KMS-11 (cell line): ENCODE measurements around the gene MAP2K1.

ENCODE experiments used
- H2AFZ ChIP-seq: fragments of 200-600 bp; sonication (generic); 2 replicates; pipeline ENCODE4 v1.6.1; 2016; ENCODE audit warnings: antibody characterized with exemption, mixed run types, low read depth
- H3K27ac ChIP-seq: fragments of 200-600 bp; sonication (generic); 2 replicates; pipeline ENCODE4 v1.6.1; 2016; ENCODE audit warnings: mild to moderate bottlenecking, mixed run types
- H3K27me3 ChIP-seq: fragments of 200-600 bp; sonication (generic); 2 replicates; pipeline ENCODE4 v1.6.1; 2017; ENCODE audit warnings: mild to moderate bottlenecking, low read depth, mixed run types, moderate library complexity; ENCODE audit not compliant: insufficient read depth
- H3K36me3 ChIP-seq: fragments of 200-600 bp; sonication (generic); 2 replicates; pipeline ENCODE4 v1.6.1; 2017; ENCODE audit warnings: mild to moderate bottlenecking, mixed run types; ENCODE audit not compliant: insufficient read depth
- H3K4me1 ChIP-seq: fragments of 200-600 bp; sonication (generic); 2 replicates; pipeline ENCODE4 v1.6.1; 2016; ENCODE audit warnings: mild to moderate bottlenecking, low read depth, mixed run types; ENCODE audit not compliant: poor library complexity, severe bottlenecking
- H3K4me2 ChIP-seq: fragments of 200-600 bp; sonication (generic); 2 replicates; pipeline ENCODE4 v1.7.0; 2016; ENCODE audit warnings: mild to moderate bottlenecking, mixed run types
- H3K4me3 ChIP-seq: fragments of 200-600 bp; sonication (generic); IDR thresholded peaks from 2 replicates; pipeline ENCODE4 v1.6.1; 2017; ENCODE audit warnings: low read depth, low read length, mixed read lengths; ENCODE audit not compliant: insufficient read depth
- H3K79me2 ChIP-seq: fragments of 200-600 bp; sonication (generic); 2 replicates; pipeline ENCODE4 v1.6.1; 2016; ENCODE audit warnings: low read depth, mixed run types; ENCODE audit not compliant: insufficient read depth
- H3K9ac ChIP-seq: fragments of 200-600 bp; sonication (generic); 2 replicates; pipeline ENCODE4 v1.6.1; 2016; ENCODE audit warnings: mild to moderate bottlenecking, mixed run types
- H4K20me1 ChIP-seq: fragments of 200-600 bp; sonication (generic); 2 replicates; pipeline ENCODE4 v1.6.1; 2016; ENCODE audit warnings: mild to moderate bottlenecking, mixed run types; ENCODE audit not compliant: insufficient read depth
- TF ChIP-seq, protein P1 (sequence below): fragments of 200-600 bp; sonication (generic); conservative IDR thresholded peaks from 2 replicates; pipeline ENCODE4 v1.6.1; 2017; ENCODE audit warnings: low read depth, mild to moderate bottlenecking, antibody characterized with exemption, low read length, moderate library complexity, mixed read lengths

Gene MAP2K1

DNA sequence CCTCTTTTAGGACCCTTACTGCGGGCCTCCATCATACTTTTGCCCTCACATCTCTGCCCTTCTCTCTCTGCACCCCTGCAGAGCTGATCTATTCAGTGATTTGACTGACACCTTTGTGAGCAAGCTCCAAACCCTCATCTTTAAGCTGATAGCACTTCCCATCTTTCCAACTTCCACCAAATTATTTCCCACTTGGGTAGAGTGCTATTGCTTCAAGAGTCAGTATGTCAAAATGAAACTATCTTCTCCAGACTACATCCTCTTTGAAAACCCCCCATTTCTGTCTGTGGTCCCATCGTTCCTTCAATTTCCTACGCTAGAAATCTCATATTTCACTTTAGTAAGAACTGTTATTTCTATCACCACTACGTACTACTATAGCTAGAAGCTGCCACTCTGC is 138.1 kb downstream of the MAP2K1 start:
- H3K4me1 ChIP-seq: no peaks in the 10 kb centered on the region
- TF ChIP-seq, protein P1, sequence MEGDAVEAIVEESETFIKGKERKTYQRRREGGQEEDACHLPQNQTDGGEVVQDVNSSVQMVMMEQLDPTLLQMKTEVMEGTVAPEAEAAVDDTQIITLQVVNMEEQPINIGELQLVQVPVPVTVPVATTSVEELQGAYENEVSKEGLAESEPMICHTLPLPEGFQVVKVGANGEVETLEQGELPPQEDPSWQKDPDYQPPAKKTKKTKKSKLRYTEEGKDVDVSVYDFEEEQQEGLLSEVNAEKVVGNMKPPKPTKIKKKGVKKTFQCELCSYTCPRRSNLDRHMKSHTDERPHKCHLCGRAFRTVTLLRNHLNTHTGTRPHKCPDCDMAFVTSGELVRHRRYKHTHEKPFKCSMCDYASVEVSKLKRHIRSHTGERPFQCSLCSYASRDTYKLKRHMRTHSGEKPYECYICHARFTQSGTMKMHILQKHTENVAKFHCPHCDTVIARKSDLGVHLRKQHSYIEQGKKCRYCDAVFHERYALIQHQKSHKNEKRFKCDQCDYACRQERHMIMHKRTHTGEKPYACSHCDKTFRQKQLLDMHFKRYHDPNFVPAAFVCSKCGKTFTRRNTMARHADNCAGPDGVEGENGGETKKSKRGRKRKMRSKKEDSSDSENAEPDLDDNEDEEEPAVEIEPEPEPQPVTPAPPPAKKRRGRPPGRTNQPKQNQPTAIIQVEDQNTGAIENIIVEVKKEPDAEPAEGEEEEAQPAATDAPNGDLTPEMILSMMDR: no peak
- H2AFZ ChIP-seq: no peak overlapping the region
- no peaks in the 10 kb centered on the region for H3K36me3 ChIP-seq
- no peaks in the 10 kb centered on the region for H3K27me3 ChIP-seq
- no peak overlapping the region for H3K9ac ChIP-seq
- H4K20me1 ChIP-seq: no peaks in the 10 kb centered on the region
- H3K4me2 ChIP-seq: no peak overlapping the region
- no peak overlapping the region for H3K4me3 ChIP-seq
- no peak overlapping the region for H3K27ac ChIP-seq
- H3K79me2 ChIP-seq: no peaks in the 10 kb centered on the region

DNA sequence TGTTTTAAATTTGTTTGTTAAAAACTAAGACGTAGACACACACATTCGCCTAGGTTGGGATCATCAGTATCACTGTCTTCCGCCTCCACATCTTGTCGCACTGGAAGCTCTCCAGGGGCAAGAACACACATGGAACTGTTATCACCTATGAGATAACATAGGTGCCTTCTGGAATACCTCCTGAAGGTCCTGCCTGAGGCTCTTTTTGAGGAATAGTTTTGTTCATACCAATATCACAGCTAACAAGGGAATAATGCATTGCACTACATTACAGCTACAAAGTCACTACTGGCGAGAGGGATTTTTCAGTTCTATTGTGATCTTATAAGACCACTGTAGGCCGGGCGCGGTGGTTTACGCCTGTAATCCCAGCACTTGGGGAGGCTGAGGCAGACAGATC is 148.3 kb downstream of the MAP2K1 start:
- Histone ChIP-seq H3K79me2 (no peaks in the 10 kb centered on the region), H4K20me1 (no peaks in the 10 kb centered on the region), H3K36me3 (no peaks in the 10 kb centered on the region), H3K27me3 (no peaks in the 10 kb centered on the region), H3K27ac (no peak overlapping the region), H3K4me1 (no peaks in the 10 kb centered on the region), H2AFZ (no peak overlapping the region), H3K4me3 (no peak overlapping the region), H3K9ac (no peak overlapping the region), H3K4me2 (no peak overlapping the region)
- TF ChIP-seq, protein P1: no peak
